NCI-H2171 treated with DMSO at 0.1 percent for 48 hours (cell line): Measurements from ENCODE around the gene PCDHGB7.
"Not testable (repeated sequence)": the region's sequence is repeated elsewhere in the genome, so short reads cannot be mapped to it uniquely, and the experiment has no call there.

Experiments
- DNase-seq: peaks from one replicate; lab custom pipeline; 2025; lab: John Stamatoyannopoulos, UW

The PCDHGB7 gene

GRCh38 chr5:141430332-141431113 is 13.0 kb downstream of the PCDHGB7 start, which contains the start of gene PCDHGA12:
TSS of gene PCDHGA12 (plus strand) at chr5:141430507. CDS start at chr5:141430760, 253 bp downstream.
- no peak for DNase-seq

GRCh38 chr5:141431286-141431685 is 13.8 kb downstream of the PCDHGB7 start:
- DNase-seq, result no peak

DNA sequence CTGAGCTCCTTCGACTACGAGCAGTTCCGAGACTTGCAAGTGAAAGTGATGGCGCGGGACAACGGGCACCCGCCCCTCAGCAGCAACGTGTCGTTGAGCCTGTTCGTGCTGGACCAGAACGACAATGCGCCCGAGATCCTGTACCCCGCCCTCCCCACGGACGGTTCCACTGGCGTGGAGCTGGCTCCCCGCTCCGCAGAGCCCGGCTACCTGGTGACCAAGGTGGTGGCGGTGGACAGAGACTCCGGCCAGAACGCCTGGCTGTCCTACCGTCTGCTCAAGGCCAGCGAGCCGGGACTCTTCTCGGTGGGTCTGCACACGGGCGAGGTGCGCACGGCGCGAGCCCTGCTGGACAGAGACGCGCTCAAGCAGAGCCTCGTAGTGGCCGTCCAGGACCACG is 14.8 kb downstream of the PCDHGB7 start:
- not testable (repeated sequence) for DNase-seq

- DNase-seq, result not testable (repeated sequence)
These were observed 15.2 kb downstream of the PCDHGB7 start for GRCh38 chr5:141432726-141433125.

- DNase-seq, result no peak
These were observed 16.5 kb downstream of the PCDHGB7 start for GRCh38 chr5:141434006-141434405.

- DNase-seq, result no peak
These were observed 19.7 kb downstream of the PCDHGB7 start for GRCh38 chr5:141437221-141437620.

GRCh38 chr5:141439411-141440141 is 22.1 kb downstream of the PCDHGB7 start:
- no peak for DNase-seq

GRCh38 chr5:141440341-141440740 is 22.9 kb downstream of the PCDHGB7 start:
- no peak for DNase-seq

GRCh38 chr5:141441571-141442170 is 24.2 kb downstream of the PCDHGB7 start:
- no peak for DNase-seq

GRCh38 chr5:141465351-141465750 is 47.9 kb downstream of the PCDHGB7 start:
- DNase-seq, result no peak
